T-helper 22 cell (primary cell): ENCODE data around the gene MLIP.
"Not testable (repeated sequence)": the region's sequence is repeated elsewhere in the genome, so short reads cannot be mapped to it uniquely, and the experiment has no call there.

ENCODE experiments used
- DNase-seq: peaks from one replicate; pipeline ENCODE4 v3.0.0-alpha.2; 2020; ENCODE audit warnings: low read depth

The MLIP gene, protein sequence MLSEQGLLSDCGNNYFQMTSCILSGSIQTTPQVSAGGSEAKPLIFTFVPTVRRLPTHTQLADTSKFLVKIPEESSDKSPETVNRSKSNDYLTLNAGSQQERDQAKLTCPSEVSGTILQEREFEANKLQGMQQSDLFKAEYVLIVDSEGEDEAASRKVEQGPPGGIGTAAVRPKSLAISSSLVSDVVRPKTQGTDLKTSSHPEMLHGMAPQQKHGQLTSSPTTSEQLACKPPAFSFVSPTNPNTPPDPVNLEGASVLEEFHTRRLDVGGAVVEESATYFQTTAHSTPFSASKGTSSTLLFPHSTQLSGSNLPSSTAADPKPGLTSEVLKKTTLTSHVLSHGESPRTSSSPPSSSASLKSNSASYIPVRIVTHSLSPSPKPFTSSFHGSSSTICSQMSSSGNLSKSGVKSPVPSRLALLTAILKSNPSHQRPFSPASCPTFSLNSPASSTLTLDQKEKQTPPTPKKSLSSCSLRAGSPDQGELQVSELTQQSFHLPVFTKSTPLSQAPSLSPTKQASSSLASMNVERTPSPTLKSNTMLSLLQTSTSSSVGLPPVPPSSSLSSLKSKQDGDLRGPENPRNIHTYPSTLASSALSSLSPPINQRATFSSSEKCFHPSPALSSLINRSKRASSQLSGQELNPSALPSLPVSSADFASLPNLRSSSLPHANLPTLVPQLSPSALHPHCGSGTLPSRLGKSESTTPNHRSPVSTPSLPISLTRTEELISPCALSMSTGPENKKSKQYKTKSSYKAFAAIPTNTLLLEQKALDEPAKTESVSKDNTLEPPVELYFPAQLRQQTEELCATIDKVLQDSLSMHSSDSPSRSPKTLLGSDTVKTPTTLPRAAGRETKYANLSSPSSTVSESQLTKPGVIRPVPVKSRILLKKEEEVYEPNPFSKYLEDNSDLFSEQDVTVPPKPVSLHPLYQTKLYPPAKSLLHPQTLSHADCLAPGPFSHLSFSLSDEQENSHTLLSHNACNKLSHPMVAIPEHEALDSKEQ

GRCh38 chr6:54111341-54112045, at the start of gene MLIP:
MLIP (plus strand) TSS chr6:54111443; CDS start chr6:54111480, 37 bp downstream.
- no peak for DNase-seq

DNA sequence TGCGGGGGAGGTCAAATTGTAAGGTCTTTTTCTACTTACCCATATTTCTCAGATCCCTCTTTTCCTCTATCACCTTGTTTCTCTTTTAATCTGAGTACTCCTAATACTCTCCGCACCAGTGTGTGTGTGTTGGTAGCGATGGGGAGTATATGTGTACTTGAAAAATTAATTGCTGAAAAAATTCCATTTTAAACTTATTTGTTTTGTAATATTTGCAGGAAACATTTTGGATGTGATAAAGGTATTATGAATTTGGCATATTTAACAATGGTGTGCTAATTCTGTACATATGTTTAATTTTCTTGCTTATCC, 48.1 kb upstream of the MLIP start:
- DNase-seq, result no peak

- no peak for DNase-seq
Observed at GRCh38 chr6:54068694-54069093, 42.5 kb upstream of the MLIP start.

DNA sequence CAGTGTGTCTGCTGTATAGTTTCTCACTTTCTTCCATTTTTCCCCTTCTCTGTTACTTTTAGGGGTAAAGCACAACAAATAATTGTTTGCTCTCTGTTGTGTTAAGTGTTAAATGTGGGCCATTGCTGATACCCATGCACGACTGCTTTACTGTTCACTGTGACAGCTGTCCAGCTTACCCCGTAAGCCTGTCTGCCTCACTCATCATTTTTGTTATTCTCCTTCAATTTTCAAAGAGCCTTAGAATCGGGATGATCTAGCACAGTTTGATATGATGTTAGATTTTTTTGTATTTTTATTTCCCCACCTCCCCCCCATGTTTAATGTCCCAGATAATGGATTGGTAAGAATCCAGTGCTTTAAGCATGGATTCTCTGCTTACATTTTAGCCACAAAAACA, 41.2 kb upstream of the MLIP start:
- no peak for DNase-seq

DNA sequence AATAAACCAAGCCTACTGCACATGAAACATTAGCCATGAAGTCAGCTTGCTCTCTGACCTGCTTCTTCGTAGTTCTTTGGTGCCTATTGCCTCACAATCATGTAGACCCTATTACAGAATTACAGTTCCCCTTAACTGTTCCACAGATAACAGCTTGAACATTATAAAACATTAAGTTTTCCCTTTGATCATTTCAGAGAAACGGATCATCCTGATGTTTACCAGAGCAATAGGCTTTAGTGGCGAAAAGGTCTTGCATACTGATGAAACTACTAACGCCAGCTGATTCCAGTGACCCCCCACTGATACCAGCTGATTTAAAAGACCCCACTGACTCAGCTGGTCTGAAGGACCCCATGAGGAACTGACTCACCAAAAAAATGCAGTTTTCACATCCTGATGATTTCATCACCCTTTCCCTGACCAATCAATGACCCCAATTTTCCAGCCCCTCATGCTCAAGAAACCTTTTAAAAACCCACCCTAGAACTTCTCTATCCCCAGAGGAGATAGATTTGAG, 39.4 kb upstream of the MLIP start:
- DNase-seq, result no peak

DNA sequence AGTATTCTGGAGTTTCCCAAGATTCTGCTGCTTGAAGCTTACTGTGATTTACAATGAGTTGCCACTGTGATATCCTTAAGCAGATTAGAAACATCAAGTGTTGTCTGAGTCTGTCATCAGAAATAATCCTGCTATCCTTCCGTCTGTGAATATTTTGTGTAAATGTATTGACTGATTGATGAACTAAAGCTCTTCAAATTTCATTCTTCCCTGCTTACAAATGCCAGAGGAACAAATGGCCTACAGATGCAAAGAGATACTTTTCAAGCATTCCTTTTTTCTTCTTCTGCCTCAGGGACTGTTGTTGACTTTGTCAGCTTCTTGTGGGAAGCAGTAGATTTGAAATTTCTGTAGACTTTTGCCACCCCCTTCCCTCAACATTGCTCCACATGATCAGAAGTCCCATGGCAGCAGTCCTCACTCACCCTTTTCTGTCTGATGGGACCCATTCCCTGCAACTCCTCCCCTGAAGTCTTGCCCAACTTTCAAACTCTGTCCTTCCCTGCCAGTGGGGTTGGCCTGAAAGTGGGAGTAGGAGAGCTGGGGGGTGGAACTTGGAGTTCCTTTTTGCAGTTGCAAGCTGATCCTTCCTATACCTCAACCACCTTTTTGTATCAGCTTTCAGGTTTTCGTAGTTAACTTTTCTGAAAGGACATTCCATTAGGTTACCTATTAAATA, 38.5 kb upstream of the MLIP start:
- DNase-seq, result no peak

- DNase-seq, result no peak
Observed at GRCh38 chr6:54073487-54073886, 37.8 kb upstream of the MLIP start.

DNA sequence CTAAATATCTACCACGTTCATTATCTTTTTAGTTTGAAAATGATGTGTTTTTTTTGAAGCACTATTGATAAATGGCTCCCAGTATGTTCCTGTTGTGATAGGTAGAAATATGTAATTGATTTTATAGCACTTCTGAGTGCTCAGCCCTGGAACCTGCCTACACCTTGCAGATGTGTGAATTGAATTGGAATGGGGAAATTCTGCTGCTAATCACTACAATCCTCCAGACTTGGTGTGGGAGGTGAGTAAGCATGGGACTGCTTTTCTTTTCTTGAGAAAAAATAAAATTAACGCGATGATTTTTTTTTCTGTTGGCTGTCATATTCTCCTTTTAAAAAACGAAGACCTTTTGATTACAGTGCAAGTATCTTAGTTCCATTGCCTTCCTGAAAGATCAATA, 37.1 kb upstream of the MLIP start:
- no peak for DNase-seq

GRCh38 chr6:54074578-54075195, 36.6 kb upstream of the MLIP start:
- DNase-seq, result no peak

DNA sequence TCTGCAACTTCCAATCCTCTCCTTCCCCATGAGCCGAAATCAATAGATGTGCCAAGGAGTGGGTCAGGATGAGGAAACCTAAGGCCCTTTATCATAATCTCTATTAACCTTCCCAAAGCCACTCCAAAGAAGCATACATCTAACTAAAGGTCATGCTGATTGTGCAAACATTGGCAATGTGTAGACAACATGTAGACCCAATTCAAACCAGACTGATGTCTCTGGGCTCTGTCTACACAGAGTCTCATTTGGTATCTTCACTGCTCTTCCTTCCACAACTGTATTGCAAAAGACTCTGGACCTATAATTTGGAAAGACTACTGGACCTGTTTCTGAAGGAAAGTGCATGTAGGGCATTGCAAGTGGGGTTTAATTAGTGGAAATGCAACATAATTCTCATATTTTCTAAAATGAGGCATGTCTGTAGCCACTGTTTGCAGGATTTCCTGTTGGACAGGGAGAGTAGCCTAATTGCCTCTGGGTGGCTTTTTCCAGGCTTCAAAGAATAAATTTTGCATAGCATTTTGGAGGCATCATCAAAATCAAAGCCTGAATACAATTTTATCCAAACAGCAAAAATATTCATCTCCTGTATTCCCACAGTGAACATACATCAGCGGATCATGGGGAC, 35.0 kb upstream of the MLIP start:
- DNase-seq, result no peak

DNA sequence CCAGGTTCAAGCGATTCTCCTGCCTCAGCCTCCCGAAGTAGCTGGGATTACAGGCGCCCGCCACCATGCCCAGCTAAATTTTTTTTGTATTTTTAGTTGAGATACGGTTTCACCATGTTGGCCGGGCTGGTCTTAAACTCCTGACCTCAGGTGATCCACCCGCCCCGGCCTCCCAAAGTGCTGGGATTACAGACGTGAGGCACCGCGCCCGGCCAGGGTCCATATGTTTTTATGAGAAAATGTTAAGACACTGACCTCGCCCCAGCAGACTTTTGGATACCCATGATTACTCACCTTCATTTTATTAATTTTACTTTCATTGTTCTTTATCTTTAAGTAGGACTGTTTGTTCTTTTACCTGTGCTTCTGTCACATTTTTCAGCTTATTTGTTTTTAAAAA, 29.7 kb upstream of the MLIP start:
- not testable (repeated sequence) for DNase-seq

DNA sequence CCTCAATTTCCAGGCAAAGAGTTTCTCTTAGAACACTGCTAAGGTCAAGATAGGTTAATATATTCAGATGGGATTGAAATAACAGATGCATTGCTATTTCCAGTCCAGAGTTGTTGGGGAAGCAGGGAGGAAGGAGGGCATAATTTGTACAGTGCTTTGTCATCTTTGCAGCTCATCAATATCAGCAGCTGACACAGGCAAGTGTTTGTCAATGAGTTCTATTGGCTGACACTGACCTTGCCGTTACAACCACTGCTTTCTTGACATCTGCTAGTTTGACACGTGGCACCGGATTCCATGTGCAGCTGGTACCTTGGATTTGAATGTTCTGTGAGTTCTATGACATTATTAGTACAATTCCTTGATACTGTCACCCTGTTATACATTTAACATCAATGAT, 28.0 kb upstream of the MLIP start:
- no peak for DNase-seq

DNA sequence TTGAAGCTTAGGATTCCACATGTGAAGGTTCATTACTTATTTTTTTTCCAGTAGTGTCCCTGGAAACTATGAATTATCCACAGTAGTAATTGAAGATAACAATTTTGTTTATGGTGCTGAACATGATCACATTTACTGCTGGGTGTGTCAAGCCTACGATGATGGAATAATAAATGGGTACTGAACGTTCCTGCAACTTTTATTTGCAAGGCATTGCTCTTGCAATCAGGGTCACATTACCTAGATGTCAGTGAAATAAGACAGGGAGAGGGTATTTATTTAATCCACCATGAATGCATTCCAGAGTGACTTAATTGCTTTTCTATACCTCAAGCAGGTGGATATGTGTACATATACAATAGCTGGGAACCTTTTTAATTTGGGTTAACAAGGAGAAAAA, 27.0 kb upstream of the MLIP start:
- DNase-seq, result no peak

DNA sequence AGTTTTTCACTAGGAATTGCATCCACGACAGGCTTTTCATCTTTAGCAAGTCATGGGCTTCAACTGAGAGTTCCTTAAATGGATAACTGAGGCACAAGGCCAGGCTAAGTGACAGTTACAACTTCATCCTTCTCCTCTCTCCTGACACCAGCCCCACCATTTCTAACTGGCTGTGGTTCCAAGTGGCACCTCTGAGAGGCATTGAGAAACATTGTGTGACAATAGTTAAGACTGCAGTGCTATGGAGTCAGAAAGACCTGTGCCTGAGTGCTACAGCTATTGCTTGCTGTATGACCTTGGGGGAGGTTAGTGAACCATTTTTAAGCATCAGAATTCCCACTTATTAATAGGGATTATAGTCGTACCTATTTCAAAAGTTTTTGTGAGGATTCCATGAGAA, 26.2 kb upstream of the MLIP start:
- DNase-seq, result no peak

DNA sequence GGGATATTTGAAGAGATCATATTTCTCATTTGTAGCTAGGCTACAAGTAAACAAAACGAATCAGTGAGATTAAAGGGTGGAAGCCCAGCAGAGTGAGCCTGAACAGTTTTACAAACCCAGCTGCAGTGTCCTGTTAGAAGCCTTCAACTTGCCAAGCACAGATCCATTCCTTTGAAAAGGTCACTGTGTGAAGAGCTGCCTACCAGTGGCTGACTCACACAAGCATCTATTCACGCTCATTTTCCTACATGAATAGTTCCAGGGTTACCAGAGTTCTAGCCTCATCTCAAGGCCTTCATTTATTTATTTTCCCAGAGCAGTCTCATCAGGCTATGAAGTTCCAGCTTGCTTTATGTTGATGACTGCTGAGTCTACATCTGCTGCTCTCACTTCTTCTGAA, 25.7 kb upstream of the MLIP start:
- DNase-seq, result no peak

DNA sequence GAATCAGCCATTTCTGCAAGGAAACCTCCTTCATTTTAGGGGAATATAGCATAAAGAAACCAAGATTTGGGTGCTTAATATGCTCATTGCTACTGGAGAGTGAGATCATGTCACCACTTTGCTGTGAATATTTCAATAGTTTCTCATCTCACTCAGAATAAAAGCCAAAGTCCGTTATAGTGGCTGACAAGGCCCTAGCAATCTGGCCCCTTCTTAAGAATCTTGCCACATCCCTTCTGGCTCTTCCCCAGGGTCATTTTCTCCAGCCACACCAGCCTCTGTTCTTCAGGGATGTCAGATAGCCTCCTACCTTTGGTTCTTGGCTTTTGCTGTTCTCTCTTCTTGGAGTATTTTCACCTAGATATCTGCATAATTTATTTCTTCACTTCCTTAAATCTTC, 24.8 kb upstream of the MLIP start:
- DNase-seq, result no peak

GRCh38 chr6:54087721-54088120, 23.5 kb upstream of the MLIP start:
- DNase-seq, result no peak

GRCh38 chr6:54093326-54093948, 17.8 kb upstream of the MLIP start:
- DNase-seq, result no peak

DNA sequence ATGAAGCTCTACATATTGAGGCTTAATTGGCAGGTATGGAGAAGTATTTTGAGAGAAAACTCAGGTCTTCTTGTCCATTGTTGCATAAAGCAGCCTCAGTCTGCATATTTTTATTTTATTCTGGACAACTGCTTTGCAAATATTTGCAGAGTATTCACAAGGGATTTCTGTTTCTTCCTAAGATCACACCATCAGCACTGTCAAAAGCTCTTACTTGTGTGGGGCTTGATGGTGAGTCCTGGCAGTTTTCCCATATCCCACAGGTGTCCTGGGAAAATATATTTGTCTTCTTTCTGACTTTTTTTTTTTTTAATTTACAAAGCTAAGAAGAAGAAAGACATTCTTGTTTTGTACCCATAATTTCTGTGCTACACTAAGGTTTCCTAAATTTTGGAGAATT, 16.9 kb upstream of the MLIP start:
- DNase-seq, result no peak

DNA sequence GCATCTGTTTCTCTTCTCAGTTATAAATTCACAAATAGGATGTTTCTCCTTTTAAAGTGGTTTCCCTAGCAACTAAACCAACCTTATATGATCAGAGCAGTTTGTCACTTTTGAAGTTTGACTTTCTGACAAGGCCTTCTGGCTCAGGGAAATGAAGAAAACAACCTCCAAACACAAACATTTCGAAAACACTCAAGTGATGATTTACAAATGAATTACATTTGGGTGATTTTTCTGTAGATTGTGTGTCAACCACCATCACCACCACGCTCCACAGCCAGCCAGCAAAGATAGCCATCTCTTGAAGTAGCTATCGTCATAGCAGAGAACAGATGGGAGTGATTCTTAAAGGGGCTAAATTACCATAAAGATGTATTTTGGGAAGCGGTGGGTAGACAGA, 16.5 kb upstream of the MLIP start:
- DNase-seq, result no peak
